ENCODE data around the gene OTOGL.

Gene OTOGL

GRCh38 chr12:80260269-80260668, 160.9 kb downstream of the OTOGL start:
- no peaks in the 10 kb centered on the region for H3K4me1 ChIP-seq
- DNase-seq, result no peak
- no peaks in the 10 kb centered on the region for H3K36me3 ChIP-seq
- 0 out of 2 replicates have a peak, but pooled peaks cover 3% of the 10 kb centered on the region for H3K27me3 ChIP-seq
- H3K4me3 ChIP-seq (ENCODE audit: low read depth, low read length), result no peak overlapping the region
- TF ChIP-seq CTCF (IDR thresholded peaks at IDR 0.05; ENCODE audit: low read depth, low read length), result no peak
- H3K9me3 ChIP-seq, result no peaks in the 10 kb centered on the region

- no peak for TF ChIP-seq CTCF (IDR thresholded peaks at IDR 0.05; ENCODE audit: low read depth, low read length)
- no peak for DNase-seq
- Histone ChIP-seq H3K27me3 (peaks cover 9% of the 10 kb centered on the region; the same call in 1 of the 2 replicates), H3K9me3 (no peaks in the 10 kb centered on the region), H3K4me1 (no peaks in the 10 kb centered on the region), H3K36me3 (no peaks in the 10 kb centered on the region), H3K4me3 (ENCODE audit: low read depth, low read length) (no peak overlapping the region)
Observed at GRCh38 chr12:80261403-80261802, 162.1 kb downstream of the OTOGL start.

GRCh38 chr12:80262346-80262745, 163.0 kb downstream of the OTOGL start:
- DNase-seq, result no peak
- Histone ChIP-seq H3K4me3 (ENCODE audit: low read depth, low read length) (no peak overlapping the region), H3K9me3 (no peaks in the 10 kb centered on the region), H3K36me3 (no peaks in the 10 kb centered on the region), H3K4me1 (no peaks in the 10 kb centered on the region), H3K27me3 (peaks cover 9% of the 10 kb centered on the region; the same call in 1 of the 2 replicates)
- TF ChIP-seq CTCF (IDR thresholded peaks at IDR 0.05; ENCODE audit: low read depth, low read length), result no peak

GRCh38 chr12:80262771-80263170, 163.4 kb downstream of the OTOGL start:
- no peaks in the 10 kb centered on the region for H3K9me3 ChIP-seq
- DNase-seq, result no peak
- H3K27me3 ChIP-seq, result peaks cover 6% of the 10 kb centered on the region; the same call in 1 of the 2 replicates
- H3K4me1 ChIP-seq, result no peaks in the 10 kb centered on the region
- H3K36me3 ChIP-seq, result no peaks in the 10 kb centered on the region
- H3K4me3 ChIP-seq (ENCODE audit: low read depth, low read length), result no peak overlapping the region
- no peak for TF ChIP-seq CTCF (IDR thresholded peaks at IDR 0.05; ENCODE audit: low read depth, low read length)

- no peak for TF ChIP-seq CTCF (IDR thresholded peaks at IDR 0.05; ENCODE audit: low read depth, low read length)
- no peaks in the 10 kb centered on the region for H3K4me1 ChIP-seq
Observed at GRCh38 chr12:80264386-80264785, 165.0 kb downstream of the OTOGL start.

GRCh38 chr12:80264891-80265290, 165.6 kb downstream of the OTOGL start:
- TF ChIP-seq CTCF (IDR thresholded peaks at IDR 0.05; ENCODE audit: low read depth, low read length), result no peak
- Histone ChIP-seq H3K9me3 (no peaks in the 10 kb centered on the region), H3K36me3 (no peaks in the 10 kb centered on the region), H3K4me1 (no peaks in the 10 kb centered on the region), H3K27me3 (peaks cover 6% of the 10 kb centered on the region; the same call in 1 of the 2 replicates), H3K4me3 (ENCODE audit: low read depth, low read length) (no peak overlapping the region)
- DNase-seq, result no peak

More at GRCh38 chr12:80264386-80264785, 165.0 kb downstream of the OTOGL start:
- Histone ChIP-seq H3K27me3 (peaks cover 6% of the 10 kb centered on the region; the same call in 1 of the 2 replicates), H3K36me3 (no peaks in the 10 kb centered on the region), H3K4me3 (ENCODE audit: low read depth, low read length) (no peak overlapping the region), H3K9me3 (no peaks in the 10 kb centered on the region)
- no peak for DNase-seq
